Endothelial cell of hepatic sinusoid (primary cell): ENCODE results near the gene TEX11.
"Not testable (repeated sequence)": the region's sequence is repeated elsewhere in the genome, so short reads cannot be mapped to it uniquely, and the experiment has no call there.

Experiments used
- in situ Hi-C: cut with HindIII; loops from 2 replicates; pipeline ENCODE4 v1.10.0; 2017; ENCODE audit warnings: low sequenced_read_pairs

Gene TEX11

GRCh38 chrX:70613295-70613694, 295.2 kb downstream of the TEX11 start:
- in situ Hi-C loops: no loop called here

DNA sequence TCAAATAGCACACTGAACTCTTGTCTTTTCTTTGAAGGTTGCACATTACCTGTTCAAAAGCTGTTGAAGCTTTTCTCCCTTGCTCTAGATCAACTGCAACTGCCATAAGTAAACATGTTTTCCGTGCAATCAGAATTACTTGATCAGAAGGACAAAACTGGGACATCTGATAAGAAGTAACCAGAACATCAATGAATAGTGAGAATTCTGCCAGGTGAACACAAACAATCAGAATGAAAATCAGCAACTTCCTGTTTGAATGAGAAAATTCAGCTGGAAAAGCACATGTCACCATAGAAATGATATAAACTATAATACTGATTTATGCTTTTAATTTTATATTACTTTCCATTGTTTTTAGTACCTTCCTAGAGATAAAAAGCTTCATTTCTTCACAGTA, 303.2 kb downstream of the TEX11 start:
- in situ Hi-C loops: no loop called here

DNA sequence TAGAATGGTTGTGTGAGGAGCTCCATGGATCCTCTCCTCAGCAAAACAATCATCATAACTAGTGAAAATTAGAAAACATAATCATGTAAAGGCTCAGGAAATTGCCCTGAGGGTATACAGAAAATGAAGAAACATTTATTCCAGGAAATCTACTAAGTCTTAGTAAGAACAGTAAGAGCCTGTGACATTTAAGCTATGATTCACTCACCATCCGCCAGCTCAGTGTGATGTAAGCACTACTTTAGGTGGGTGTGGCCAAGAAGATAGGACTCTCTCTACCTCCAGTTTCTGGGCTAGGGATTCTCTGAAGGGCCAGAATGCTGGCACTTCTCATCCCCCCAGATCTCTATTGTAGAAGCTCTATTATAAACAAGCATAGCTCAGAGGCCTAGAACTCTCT, 316.4 kb downstream of the TEX11 start:
- in situ Hi-C loops: no loop called here

DNA sequence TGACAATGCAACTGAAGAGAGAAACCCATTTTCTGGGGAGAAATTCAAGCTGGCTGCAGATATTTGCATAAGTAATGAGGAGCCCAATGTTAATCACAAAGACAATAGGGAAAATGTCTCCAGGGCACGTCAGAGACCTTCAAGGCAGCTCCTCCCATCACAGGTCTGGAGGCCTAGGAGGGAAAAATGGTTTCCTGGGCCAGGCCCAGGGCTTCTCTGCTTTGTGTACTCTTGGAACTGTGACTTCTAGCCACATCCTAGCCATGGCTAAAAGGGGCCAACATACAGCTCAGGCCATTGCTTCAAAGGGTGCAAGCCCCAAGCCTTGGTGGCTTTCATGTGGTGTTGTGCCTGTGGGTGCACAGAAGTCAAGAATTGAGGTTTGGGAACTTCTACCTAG, 321.4 kb downstream of the TEX11 start:
- in situ Hi-C loops: not testable (repeated sequence)

DNA sequence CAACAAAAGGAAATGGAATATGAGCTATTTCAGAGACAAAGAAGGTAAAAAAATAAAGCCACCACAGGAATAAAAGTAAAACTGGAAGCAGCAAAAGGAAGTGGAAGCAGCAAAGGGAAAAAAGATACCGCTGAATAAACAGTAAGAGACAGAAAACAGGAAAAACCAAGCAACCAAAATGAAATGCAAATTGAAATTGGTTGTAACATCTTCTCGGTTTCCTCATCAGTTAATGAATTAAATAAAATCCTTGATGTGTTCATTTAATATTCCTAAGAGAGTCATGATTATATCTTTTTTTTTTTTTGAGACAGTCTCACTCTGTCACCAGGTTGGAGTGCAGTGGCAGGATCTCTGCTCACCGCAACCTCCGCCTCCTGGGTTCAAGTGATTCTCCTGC, 331.1 kb downstream of the TEX11 start:
- in situ Hi-C loops: no loop called here

DNA sequence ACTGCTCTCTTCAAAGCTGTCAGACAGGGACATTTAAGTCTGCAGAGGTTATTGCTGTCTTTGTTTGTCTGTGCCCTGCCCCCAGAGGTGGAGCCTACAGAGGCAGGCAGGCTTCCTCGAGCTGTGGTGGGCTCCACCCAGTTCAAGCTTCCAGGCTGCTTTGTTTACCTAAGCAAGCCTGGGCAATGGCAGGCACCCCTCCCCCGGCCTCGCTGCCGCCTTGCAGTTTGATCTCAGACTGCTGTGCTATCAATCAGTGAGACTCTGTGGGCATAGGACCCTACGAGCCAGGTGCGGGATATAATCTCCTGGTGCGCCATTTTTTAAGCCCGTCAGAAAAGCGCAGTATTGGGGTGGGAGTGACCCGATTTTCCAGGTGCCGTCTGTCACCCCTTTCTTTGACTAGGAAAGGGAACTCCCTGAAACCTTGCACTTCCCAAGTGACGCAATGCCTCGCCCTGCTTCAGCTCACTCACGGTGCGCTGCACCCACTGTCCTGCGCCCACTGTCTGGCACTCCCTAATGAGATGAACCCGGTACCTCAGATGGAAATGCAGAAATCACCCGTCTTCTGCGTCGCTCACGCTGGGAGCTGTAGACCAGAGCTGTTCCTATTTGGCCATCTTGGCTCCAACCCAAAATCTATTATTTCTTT, 338.5 kb downstream of the TEX11 start:
- in situ Hi-C loops: loop anchor here (5.0 kb wide), 1 partner anchor 52 kb away; no protein-coding TSS in a partner anchor

DNA sequence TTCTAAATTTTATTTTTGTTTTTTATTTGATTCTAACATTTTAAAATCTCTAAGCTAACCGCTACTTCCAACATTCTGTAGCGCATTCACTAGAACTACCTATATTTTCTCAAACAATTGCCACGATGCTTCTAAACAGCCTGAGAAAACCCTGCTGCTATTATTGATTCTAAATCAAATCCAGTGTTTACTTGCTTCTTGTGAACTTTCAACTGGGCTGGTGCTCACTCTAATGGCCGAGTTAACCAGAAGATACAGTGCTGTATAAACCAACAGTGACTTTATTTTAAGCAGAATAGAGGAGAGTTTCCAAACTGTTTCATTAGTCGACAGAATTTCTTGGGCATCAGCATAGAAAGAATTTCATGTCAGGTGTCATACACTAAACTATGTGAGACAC, 353.6 kb downstream of the TEX11 start:
- in situ Hi-C loops: no loop called here

DNA sequence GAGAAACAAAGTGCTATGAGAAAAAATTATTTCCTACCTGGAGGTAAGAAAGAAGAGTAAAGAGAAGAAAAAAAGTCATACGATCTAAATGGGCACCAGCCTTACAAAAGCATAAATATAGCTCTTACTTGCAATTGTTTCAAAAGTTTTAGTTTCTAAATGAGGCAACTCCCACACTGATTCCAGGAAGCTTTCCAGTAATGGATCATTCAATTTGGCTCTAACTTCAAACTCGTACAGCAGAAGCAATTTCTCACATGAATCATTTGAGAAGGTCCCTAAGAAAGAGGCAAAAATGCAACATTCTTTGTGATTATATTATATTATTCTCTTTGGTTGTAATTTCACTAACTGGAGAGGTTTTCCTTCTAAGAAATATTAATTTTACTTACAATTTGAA, 354.0 kb downstream of the TEX11 start:
- in situ Hi-C loops: no loop called here

DNA sequence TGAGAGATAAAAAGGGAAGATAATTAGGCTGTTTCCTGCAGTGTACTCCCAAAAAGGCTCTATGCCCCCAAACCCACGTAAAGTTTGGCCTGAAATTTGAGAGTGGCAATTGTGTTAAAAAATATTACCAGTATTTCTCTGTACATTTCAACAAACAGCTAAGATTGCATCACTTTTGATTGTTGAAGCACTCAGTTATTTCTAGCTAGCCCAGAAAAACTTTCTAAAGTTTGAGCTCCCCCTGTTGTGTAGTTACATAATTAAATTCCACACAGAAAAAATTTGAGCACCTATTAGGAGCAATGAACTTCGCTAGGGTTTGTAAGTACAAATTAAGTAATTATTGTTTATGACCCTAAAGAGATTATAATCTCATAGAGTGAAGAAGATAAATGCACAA, 354.4 kb downstream of the TEX11 start:
- in situ Hi-C loops: no loop called here

- in situ Hi-C loops: no loop called here
Measured at GRCh38 chrX:70553516-70553915, 355.0 kb downstream of the TEX11 start.

- in situ Hi-C loops: no loop called here
Measured at GRCh38 chrX:70552130-70552704, 356.3 kb downstream of the TEX11 start.

- in situ Hi-C loops: no loop called here
Measured at GRCh38 chrX:70549429-70549828, 359.1 kb downstream of the TEX11 start.

- in situ Hi-C loops: no loop called here
Measured at GRCh38 chrX:70535198-70535597, 373.3 kb downstream of the TEX11 start.

DNA sequence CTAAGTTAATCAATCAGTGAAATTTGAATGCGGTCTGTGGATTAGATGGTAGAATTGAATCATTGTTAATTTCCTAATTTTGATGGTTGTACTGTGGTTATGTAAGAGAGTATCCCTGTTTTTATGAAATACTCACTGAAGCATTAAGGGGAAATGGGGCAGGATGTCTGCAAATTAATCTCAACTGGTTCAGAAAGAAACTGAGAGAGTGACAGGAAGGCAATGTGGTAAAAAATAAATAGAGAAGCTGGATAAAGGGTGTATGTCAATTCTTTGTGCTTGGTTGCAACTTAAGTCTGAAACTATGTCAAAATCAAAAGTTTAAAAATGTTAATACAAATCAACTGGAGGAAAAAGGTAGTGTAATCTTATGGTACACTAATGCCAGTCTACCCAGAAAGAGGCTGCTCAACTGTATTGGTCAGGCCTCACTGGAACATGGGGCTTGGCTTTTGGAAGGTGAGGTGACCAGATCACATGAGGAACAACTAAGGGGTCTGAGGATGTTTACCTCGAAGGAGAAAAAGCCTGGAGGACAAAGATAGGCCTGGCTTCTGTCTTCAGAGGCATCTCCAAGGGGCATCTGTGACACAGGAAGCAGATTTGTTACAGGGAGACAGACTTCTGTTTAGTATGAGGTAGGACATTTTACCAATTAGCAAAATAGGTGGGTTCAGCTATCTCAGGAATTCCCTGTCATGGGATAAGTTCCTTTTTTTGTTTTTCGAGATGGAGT, 380.7 kb downstream of the TEX11 start:
- in situ Hi-C loops: no loop called here

- in situ Hi-C loops: no loop called here
Measured at GRCh38 chrX:70527053-70527452, 381.5 kb downstream of the TEX11 start.

DNA sequence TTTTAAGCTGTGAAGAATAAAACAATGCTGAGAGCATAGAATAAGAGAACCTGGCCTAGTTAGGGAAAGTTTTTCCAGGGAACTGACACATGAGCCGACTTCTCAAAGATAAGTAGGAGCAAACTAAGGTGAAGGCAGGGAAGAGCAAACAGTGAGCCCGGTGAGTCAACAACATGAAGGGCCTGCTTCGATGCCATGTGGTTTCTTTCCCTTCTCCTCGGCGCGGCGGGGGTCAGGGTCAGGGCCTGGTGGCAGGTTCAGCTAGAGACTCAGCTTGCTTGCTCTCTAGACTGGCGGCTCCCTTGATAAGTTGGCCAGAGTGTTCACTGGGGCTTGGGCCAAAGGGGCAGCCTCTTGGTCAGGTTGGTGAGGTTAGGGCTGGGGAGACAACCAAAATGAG, 382.8 kb downstream of the TEX11 start:
- in situ Hi-C loops: no loop called here

- in situ Hi-C loops: not testable (repeated sequence)
Measured at GRCh38 chrX:70515692-70516091, 392.8 kb downstream of the TEX11 start.

- in situ Hi-C loops: not testable (repeated sequence)
Measured at GRCh38 chrX:70515270-70515669, 393.2 kb downstream of the TEX11 start.

- in situ Hi-C loops: no loop called here
Measured at GRCh38 chrX:70509078-70509477, 399.4 kb downstream of the TEX11 start.

DNA sequence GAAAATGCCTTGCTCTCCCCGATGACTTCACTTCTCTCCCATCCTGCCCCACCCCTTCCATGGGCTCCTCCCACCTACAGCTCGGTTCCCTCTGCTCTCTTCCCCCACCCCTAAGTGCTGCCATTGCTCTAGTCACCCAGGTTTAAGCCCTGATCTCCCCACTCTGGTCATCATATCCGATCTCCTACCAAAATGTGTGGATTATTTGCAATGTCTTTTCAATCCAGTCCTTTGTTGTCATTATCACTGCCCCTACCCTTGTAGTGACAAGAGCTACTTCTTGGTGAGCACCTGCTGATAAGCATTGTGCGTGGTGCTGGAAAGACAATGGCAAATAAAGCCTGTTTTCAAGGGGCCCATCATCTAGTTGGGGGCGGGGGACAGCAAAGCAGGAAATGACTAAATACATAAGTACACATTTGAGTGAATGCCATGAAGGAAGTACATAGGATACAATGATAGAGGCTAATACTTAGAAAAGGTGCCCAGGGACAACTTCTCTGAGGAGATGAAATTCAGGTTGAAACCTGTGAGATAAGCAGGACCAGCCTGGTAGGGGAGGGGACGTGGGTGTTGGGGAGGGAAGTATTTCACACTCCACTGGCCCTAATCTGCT, 400.1 kb downstream of the TEX11 start:
- in situ Hi-C loops: no loop called here

- in situ Hi-C loops: no loop called here
Measured at GRCh38 chrX:70505451-70505841, 403.1 kb downstream of the TEX11 start.
